NCI-H128 (cell line): Measurements from ENCODE around the gene ZC2HC1B.

Experiments
- DNase-seq: peaks from one replicate; lab custom pipeline; 2025; ENCODE audit not compliant: unreplicated experiment; lab: John Stamatoyannopoulos, UW

ZC2HC1B gene

DNA sequence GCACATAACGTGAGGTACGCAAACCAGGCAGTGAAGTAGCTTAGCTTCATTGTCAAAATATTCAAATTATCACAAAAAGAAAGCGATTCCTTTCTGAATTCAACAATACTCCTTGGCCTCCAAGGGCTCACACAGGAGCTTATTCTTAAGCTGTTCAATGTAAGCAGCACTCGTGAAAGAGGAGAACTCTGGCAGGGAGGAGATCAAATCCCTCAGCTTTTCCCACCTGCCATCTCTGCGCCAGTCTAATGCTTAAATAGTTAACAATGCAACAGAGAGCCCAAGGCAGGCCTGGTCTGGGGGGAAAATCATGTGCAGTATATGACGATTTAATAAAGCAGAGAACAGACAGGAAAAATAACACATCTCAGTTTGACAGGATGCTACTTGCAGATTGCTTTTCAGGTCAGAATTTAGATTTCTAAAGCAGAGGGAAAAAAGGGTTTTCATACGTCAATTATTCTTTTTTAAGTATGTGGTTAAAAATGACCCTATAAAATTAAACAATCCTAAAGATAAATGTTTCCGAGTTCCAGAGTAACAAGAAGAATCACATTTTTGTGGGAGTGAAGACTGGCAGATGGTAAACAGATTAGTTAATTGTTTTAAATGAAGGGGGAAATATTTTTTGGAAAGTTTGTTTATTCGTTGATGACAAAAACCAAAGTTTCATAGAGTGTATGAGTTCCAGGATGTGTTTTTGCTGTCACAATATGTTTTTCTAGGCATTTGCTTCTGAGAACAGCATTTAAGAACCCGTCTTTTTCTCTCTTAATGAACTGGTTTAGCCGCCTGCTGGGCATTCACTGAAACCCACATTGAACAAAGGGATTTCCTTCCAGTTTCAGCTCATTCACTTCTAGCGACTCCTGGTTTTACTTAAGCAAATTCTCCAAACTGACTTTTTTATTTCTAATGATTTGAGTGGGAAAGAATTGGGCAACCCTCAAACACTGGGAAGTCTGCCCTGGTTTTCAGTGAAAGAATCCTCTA is 97.9 kb downstream of the ZC2HC1B start:
- no peak for DNase-seq

- DNase-seq: no peak
Observed at GRCh38 chr6:143963158-143963919, 99.1 kb downstream of the ZC2HC1B start.

GRCh38 chr6:143964674-143965081 is 100.4 kb downstream of the ZC2HC1B start:
- no peak for DNase-seq

DNA sequence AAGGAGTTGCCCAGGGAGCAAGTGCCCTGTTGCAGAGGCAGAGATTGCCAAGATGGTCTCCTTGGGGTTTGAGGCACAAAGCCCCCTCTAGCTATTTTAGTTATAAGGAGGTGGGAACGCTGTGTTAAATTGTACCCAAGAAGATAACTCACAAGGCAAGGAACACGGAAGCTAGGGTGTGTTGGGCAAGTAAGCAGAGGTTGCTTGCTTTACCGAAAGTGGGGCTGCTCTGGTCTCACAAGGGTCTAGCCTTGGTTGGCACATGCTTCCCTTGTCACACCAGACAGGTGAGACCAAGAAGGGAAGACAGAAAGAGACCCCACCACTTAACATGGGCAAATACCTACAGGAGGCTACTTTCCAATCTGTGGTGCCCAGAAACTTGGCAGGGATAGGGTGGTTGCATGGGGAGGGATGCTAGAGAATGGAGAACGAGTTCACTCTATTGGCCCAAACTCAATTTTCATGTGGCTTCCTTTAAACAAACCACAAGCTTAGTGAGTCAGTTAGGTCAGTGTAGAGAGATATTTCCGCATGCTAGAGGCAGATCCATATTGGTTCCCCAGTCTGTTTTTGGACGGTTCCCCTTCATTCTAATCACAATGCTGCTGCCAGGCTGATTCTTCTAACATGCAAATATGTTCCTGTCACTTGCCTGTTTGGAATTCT is 101.4 kb downstream of the ZC2HC1B start:
- DNase-seq: no peak

DNA sequence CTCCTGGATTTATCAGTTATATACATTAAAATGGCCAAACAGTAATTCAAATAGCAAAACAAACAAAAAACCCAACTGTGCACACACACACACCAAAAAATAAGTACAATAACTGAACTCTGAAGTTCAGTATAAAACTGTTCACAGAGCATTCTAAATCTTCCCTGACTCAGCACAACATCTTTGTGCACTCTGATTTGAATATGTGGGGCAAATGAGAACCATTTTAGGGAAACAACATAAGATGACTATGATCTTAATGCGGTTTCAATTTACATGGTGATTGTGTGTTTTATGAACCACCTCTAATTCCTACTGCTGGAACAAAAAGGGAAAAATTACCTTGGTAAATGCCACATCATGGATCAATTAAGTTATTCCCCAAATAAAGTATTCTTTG is 102.0 kb downstream of the ZC2HC1B start:
- DNase-seq: no peak

- no peak for DNase-seq
Observed at GRCh38 chr6:143967706-143968376, 103.6 kb downstream of the ZC2HC1B start.

- DNase-seq: no peak
Observed at GRCh38 chr6:143969077-143969476, 104.8 kb downstream of the ZC2HC1B start.

DNA sequence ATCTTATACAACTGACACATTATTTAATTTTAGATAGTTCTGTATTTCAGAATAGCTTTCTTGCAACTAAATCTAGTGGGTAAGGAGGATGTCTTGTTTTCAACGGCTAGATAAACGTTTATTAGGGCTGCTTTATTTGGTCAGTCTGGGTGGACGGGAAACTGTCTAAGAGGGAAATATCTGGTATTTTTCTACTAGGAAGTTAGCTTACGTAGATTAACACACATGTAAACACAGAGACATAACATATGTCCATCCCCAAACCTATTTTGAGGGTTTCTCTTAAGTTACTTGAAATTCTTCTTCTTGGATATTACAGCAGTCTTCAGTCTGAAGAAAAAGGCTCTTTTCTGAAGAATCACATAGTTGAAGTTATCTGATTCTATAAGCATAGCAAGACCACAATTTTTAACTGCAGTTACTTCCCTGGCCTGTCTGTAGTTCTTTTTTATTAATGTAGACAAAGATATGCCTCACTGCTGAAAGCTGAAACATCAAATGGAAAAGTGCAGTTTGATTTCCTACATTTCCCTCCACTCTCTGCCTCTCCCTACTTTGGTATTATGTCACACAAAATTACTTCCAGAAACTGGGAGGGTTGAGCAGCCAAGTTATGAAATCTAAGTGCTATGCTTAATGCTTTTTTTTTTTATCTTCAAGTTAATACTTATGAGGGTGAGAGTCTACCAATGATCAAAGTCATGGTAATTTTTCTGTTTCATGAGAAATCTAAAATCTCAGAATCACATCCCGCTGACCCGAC is 106.4 kb downstream of the ZC2HC1B start:
- no peak for DNase-seq

GRCh38 chr6:143971482-143972205 is 107.4 kb downstream of the ZC2HC1B start:
- no peak for DNase-seq

DNA sequence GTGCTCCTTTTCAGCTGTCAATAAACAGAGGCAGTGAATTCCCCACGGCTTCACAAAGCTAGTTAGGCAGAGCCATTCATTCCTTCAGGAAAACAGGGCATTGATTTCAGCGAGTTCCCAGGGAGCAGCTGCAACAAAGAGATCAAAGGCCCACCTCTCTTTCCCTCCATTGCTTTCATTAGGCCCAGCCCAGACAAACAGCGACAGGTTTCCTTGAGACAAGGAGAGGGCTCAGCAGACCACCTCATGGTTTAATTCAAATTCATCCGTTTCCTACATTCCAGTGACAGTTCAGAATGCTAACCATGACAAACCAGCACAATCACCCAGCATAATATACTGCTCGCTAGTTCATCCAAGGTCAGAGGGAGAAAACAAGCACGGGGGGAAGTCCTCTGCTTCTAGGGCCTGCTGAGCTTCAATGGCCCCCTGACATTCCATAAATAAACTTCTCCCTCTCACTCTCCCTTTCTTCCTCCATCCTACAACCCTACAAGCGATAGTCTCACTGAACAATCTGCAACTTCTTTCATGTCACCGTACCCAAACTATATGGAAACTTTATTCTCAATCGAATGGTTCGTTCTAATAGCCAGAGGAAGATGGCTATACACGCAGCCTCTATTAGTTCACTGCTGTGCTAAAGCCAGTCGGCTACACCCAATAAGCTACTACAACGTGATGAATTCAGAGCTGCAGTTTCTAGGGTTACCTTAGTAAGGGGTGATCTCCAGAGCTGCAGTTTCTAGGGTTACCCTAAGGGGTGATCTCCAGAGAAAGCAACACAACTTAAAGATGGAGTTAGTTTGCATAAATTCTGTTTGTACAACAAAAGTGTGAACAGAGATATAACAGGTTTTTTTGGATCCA is 109.1 kb downstream of the ZC2HC1B start:
- DNase-seq: no peak

GRCh38 chr6:143974089-143974488 is 109.8 kb downstream of the ZC2HC1B start:
- DNase-seq: no peak

- no peak for DNase-seq
Observed at GRCh38 chr6:143976806-143977349, 112.6 kb downstream of the ZC2HC1B start.

DNA sequence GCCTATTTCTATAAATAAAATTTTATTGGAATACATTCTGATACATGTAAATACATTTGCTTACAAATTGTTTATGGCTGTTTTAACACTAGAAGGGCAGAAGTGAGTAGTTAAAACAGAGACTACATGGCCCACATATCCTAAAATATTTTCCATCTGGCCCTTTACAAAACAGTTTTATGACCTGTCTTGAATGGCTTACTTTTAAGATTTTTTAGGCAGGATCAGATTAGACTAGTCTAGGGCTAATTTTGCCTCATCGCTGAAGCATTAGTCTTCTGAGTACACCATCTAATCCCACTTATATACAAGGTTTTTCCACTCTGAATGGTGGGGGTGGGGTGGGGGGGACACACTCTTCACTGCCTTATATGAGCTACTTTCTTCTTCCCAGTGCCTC is 116.6 kb downstream of the ZC2HC1B start:
- DNase-seq: no peak

DNA sequence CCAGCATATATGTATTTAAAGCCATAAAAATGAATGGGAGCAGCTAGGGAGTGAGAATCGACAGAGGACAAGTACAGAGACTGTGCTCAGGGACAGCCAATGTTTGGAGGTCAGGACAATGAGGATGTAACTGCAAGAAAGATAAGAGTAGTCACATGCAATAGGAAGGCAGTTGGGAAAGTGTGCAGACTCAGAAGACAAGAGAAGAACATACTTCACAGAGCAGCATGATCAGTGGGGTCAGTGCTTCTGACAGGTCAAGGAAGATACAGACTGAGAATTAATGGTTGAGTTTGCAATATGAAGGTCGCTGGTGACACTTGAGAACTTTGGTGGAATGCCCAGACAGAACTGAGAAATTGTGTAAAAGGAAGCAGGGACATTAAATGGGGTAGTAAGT is 118.7 kb downstream of the ZC2HC1B start:
- no peak for DNase-seq

GRCh38 chr6:143984666-143985065 is 120.4 kb downstream of the ZC2HC1B start:
- no peak for DNase-seq

GRCh38 chr6:143986463-143987065 is 122.3 kb downstream of the ZC2HC1B start:
- DNase-seq: no peak
